NCI-H82 (cell line): ENCODE measurements around the gene CADM1.

Experiments
- DNase-seq: peaks from one replicate; lab custom pipeline; 2025; lab: John Stamatoyannopoulos, UW

CADM1 gene

DNA sequence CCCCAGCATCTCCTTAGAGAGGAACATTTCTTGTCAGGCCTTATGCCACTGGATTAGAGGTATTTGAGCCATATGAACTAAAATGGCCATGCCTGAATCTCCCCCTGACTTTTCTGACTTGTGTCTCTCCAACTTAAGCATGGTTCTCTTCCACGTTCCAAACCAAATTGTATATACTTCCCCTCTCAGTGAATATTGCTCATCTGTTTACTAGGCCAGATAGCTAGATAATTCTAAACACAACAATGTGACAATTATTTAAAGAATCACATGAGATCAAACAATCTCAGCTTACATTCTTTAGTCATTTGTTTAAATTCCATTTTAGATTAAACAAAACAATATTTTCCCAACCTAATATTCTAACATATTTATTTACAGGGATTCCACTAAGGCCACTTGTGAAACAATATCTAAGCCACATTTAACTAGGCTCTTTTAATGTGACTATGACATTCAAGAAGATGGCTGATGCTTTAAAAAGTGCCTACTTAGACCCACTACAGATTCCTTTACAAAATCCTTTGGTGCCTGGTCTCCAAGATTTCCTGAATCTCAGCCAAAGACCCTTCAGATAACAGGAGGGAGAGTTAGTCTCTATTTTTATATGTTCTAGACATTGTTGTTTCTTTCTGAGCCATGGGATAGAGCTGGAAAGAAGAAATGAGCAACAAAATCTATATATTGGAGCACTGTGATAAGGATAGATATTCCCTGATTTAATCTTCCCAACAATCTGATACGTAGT lies 105.7 kb downstream of the CADM1 start:
- no peak for DNase-seq

DNA sequence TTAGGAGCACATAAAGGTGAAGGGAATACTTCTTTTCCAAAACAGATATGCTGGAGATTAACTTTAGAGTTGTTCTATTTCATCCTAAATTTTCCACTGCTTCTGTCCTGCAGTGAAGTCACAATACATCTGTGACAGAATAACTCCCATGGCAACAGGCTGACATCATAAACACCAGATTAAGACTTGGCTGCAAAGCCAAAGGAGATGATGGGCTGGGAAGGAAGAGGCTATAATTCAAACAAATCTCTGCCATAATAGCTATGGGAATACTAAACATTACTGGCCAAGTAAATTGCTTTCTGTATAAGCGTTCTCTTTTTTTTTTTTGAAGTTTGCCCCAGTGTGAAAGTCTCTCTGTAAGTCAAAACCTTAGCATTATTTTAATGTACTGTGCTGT lies 107.7 kb downstream of the CADM1 start:
- DNase-seq: peak; percentile 53

GRCh38 chr11:115393950-115394349 lies 110.3 kb downstream of the CADM1 start:
- no peak for DNase-seq

GRCh38 chr11:115391598-115391997 lies 112.6 kb downstream of the CADM1 start:
- peak; percentile 70 for DNase-seq

DNA sequence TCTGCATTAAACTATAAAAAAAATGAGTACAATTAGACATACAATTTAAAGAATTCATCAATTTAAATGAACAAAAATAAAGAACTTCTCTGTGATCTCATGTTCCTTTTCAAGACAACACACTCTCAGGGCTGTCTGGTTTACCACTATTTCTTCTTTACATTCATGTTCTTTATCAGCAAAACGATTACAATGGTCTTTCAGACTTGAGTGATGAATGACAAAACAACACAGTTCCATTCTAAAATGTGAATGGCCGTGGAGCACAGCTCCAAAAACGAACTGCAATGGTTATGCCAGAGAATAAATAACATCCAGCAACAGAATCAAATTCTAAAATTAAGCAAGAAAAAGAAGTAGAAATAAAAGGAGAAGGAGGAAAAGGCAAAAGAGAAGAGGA lies 113.1 kb downstream of the CADM1 start:
- DNase-seq: no peak

GRCh38 chr11:115390441-115390840 lies 113.8 kb downstream of the CADM1 start:
- DNase-seq: no peak

DNA sequence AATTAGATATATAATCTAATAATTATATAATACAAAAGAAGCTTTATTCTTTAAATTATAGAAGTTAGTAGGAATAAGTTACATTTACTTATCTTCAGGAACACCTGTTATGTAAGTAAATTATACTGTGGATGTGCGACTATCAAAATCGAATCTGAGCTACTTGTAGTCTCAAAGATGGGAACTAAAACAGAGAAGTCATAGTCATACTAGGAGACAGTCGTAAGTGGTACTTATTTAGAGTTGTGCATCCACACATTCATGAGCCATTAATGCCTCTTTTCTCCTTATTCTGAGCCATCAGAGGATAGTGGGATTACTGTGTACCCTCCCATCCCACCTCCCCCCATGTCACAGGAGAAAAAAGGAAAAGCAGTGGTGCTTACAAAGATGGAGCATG lies 114.4 kb downstream of the CADM1 start:
- DNase-seq: no peak

- DNase-seq: peak; percentile 43
Observed at GRCh38 chr11:115385226-115385625, 119.0 kb downstream of the CADM1 start.

GRCh38 chr11:115384236-115384635 lies 120.0 kb downstream of the CADM1 start:
- no peak for DNase-seq

DNA sequence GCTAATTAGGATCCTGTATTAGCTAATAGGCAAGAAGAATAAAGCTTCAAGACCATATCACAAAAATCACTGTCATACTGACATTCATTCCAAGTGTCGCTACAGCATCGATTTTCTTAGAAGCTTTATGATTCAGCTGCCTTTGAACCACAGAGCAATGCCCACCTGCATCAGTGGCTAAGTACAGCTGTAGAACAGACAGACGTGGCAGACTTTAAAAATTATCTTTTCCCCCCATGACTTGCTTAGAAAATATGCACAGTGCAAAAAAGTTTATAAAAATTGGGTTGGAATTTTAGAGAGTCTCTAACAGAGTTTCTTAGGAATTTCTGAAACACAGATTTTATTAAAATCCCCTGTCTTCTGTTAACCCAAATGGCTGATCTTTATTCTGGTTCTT lies 120.8 kb downstream of the CADM1 start:
- no peak for DNase-seq

- no peak for DNase-seq
Observed at GRCh38 chr11:115379528-115379927, 124.7 kb downstream of the CADM1 start.

- DNase-seq: no peak
Observed at GRCh38 chr11:115378557-115378956, 125.7 kb downstream of the CADM1 start.

DNA sequence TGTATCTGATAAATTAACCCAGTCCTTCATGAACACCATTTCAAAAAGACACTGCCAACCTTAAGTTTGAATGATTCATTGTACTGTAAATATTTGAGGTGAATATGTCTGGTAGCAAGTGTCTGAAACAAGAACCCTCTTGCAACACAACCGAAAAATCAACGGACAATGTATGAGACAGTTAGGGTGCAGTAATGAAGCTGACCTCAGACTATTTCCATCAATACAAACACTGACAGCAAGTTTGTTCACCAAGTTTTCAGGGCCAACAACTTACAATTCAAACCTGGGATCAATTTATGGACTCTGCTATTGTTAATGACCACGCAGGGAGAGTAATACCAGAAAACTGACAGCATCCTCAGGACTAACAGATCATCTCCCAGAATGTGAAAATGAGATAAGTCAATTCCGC lies 126.3 kb downstream of the CADM1 start:
- DNase-seq: no peak

GRCh38 chr11:115368616-115369015 lies 135.6 kb downstream of the CADM1 start:
- no peak for DNase-seq

GRCh38 chr11:115366826-115367225 lies 137.4 kb downstream of the CADM1 start:
- DNase-seq: no peak

GRCh38 chr11:115365907-115366306 lies 138.3 kb downstream of the CADM1 start:
- DNase-seq: no peak

DNA sequence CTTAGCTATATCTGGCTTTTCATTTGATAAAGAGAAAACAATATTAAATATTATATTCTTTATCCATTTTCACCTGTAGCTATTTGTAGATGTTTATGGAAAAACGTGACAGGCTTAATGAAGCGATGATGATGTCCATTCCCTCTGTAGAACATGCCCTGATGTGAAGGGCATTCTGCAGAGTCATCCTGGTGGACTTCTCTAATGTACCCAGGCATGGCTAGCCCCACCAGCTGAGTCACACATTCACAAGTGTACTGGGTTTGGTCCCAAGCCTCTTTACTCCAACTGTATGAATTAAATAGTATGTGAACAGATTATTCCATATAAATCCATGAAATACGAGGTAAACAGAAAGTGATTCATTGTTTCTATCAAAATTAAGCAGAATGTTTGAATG lies 139.3 kb downstream of the CADM1 start:
- DNase-seq: no peak

DNA sequence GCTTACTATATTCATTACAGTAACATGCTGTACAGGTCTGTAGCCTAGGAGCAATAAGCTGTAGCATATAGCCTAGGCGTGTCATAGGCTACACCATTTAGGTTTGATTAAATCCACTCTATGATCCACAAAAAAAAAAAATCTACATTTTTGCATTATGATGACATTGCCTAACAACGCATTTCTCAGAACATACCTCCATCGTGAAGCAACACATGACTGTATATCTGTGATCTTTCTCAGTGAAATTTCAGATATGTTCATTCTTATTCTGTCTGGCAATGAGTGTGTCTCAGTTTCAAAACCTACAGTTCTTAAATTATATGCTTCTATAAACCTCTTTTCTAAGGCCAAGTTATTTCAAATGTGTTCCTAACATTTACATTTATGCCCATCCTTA lies 140.3 kb downstream of the CADM1 start:
- no peak for DNase-seq

DNA sequence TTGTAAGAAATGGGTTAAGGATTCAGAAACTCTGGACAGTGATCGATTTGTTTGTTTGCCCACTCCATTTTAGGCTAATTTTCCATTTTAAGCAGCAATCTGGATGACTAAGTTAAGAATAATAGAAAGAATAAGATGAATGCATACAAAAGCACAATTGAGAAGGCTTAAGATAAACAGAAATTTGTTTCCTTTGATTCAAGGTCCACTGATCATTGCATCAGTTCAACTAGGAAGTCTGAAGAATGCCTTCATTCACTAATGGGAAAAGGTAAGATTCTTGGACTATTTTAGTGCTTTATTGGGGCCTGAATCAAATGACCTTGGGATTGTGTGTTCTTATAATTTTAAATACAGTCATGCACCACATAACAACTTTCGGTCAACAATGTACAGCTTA lies 140.8 kb downstream of the CADM1 start:
- DNase-seq: no peak

DNA sequence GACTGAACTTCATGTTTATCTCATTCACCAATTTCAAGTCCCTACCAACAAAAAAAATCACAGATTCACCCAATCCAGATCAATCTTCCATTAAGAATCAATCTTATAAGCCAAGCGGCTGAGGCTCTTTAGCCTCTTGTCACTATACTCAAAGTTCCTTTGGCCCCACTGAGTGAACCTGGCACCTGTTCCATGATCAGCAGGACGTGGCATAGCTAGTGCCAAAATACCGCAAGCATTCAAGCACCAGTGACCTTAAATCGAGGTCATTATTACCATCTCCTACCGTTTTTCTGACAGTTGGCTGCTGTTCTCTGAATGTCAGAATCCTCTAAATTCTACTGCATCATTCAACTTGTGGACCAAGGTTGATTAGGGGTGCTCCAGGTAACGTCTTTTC lies 141.2 kb downstream of the CADM1 start:
- DNase-seq: peak; percentile 26

GRCh38 chr11:115361025-115361424 lies 143.2 kb downstream of the CADM1 start:
- peak; percentile 32 for DNase-seq

DNA sequence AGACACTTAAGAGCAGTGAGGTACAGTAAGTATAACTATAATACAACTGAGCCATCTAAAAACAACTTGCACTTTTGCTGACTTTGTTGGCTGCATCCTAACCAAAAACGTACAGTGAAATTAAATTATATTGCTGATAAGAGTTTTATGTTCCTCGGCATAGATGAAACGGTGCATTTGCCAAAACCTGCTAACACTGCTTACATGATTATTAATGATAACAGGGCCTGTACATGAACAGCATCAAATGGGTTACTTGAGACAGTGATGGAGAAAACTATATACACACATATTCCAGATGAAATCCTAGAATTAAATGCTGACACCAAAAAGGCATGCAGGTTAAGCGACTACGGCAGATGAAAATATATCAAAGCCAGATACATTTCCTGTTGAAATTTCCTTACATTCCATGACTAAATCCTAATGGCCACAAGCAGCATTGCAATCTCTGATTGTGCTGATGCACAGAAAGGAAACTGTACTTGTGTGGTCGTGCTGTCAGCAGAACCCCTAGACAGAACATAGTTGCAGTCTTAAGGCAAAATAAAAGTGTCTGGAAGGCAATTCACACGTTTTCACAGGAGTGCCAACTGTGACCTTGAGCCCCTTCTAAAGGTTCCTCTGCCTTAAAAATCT lies 143.9 kb downstream of the CADM1 start:
- DNase-seq: no peak

DNA sequence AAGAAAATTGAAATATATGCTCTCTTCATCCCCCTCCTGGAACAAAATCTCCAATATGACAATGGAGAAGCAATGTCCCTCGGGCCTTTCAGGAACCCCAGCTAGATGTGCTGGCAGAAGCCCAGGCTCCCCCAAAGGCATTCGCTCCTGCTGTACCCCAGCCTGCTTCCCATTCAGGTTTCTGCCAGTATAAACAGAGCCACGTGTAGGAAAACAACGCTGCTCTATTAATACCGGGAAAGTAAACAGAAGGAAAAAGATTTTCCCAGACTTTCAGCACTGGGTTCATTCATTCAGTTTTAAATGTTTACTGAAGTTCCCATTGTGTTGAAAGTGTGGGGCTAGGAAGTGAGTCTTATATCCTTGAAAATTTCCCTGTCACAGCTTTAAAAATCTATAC lies 147.1 kb downstream of the CADM1 start:
- no peak for DNase-seq
